LHCN-M2 (cell line): Measurements from ENCODE around the gene MCF2L. TPM values are rescaled to one million over a fixed set of nuclear protein-coding genes. Genes with fewer than 3 reads are reported as not detected.
"Not testable (repeated sequence)": the region's sequence is repeated elsewhere in the genome, so short reads cannot be mapped to it uniquely, and the experiment has no call there.

Experiments
- DNase-seq: peaks from one replicate; pipeline ENCODE4 v3.0.0-alpha.2; 2012; ENCODE audit warnings: low read depth
- total RNA-seq: library from RNA; depleted of rRNA; stranded (reverse); fragments of >200 nt; gene quantifications from 2 replicates; pipeline ENCODE4 v1.2.3, GENCODE V29; 2014

MCF2L gene
- total RNA-seq, 1 experiment from 2014 or later, result 10.9 TPM

DNA sequence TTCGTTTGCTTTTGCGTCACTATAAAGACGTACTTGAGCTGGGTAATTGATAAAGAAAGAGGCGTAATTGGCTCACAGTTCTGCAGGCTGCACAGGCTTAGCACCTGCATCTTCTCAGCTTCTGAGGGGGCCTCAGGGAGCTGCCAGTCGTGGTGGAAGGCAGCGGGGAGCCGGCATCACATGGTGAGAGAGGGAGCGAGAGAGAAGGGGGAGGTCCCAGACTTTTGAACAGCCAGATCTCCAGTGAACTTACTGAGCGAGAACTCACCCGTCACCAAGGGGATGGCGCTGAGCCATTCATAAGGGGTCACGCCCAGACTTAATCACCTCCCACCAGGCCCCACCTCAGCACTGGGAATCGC is 77.8 kb downstream of the MCF2L start:
- DNase-seq, result no peak

DNA sequence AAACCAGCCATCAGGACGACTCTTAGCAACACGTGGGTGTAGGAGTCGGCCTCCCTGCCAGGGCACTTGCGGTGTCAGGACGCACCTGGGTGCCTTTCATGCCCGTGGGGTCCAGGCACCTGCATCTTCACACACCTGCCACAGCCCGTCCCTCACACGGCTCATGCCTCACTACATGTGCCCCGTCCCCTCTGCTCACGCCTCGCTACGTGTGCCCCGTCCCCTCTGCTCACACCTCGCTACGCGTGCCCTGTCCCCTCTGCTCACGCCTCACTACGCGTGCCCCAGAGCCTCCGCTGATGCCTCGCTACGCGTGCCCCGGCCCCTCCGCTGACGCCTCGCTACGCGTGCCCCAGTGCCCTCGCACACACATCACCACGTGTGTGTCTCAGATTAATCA is 78.6 kb downstream of the MCF2L start:
- no peak for DNase-seq

DNA sequence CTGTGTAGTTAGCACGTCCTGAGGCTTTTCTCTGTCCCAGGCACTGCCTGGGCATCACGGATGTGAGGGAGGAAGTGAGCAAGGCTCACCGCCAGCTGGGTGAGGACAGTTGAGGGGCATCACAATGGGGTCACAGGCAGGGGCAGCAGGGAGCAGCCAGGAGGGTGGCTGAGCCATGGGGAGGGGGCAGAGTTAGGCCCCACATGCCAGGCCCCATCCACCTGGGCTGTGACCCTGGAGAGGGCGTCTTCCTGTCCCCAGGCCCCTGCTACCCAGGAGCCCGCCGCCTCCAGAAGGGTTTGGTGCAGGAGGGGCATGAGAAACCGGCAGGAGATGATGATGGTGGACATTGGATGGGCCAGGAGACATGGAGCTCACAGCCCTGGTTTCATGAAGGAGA is 79.8 kb downstream of the MCF2L start:
- no peak for DNase-seq

DNA sequence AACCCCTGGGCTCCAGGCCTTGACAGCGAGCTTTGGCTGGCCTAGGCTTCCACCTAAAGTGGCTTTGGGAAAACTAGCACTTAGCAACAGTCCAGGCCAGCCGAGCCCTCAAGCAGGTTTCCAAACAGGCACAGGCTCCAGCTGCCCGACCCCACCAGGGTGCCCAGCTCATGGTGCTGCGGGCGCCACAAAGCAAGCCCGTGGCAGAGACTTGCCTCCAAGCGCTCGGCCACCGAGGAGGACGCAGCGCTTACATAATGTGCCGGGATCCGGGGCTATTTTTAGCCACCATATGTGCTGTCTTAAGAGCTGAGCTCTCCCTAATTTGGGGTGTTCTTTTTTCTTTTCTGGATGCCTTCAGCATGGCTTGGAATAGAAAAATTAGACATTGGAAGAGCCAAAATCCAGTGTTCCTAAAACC is 80.5 kb downstream of the MCF2L start:
- no peak for DNase-seq

DNA sequence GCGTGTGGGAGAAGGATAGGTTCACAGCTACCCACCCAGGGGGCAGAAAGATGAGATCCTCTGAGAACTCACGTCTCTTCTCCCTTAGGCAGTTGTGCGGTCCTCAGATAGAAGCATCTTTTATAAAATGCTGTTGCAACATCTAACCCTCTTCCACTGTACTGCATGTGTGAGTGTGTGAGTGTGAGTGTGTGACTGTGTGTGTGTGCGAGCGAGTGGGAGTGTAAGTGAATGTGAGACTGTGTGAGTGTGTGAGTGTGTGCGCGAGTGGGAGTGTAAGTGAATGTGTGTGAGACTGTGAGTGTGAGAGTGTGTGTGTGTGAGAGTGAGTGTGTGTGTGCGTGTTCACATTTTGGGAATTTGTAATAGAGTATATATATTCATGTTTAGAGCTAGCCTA is 81.0 kb downstream of the MCF2L start:
- DNase-seq, result no peak

DNA sequence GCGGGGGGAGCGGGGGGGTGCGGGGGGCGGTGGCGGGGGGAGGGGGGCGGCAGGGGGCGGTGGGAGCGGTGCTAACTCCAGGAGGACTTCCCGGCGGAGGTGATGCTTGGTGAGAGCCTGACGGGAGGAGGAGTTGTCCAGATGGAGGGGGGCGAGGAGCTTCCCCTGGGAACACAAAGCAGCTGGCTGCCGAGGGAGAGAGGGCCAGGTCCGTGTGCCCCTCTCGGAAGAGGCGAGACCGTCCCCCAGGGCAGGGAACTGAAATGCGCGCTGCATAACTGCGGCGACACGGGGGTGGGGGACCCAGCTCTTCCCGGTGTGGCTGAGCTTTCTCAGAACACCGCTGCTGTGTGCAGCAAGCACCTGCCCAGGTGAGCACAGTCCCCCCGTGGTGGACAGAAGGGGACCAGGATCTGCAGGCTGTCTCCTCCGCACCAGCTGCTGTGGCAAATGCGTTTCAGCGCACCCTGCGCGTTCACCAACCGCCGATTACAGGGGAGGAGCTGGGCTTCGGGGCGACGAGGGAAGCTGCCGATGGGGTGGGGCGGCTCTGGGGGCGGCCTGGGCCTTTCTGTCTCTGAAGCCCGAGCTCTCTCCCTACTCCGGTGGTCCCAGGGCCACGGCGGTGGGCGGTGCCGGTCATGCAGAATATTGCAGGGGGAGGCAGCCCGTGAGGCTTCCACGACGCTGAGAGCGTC is 81.9 kb downstream of the MCF2L start:
- DNase-seq, result no peak

DNA sequence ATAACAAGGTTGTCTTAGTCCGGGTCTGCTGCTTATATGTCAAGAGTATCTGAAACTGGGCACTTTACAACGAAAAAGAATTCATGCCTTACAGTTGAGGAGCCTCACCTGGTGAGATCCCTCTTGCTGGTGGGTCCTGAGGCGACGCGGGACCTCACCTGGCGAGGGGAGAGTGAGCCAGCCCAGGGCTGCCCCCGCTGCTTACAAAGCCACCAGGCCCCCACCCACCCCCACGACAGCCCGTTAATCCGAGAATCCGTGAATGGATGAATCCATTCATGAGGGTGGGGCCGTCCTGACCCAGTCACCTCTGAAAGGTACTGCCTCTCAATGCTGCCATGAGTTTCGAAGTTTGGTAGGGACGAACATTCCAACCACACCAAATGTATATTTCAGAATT is 82.6 kb downstream of the MCF2L start:
- DNase-seq, result no peak

DNA sequence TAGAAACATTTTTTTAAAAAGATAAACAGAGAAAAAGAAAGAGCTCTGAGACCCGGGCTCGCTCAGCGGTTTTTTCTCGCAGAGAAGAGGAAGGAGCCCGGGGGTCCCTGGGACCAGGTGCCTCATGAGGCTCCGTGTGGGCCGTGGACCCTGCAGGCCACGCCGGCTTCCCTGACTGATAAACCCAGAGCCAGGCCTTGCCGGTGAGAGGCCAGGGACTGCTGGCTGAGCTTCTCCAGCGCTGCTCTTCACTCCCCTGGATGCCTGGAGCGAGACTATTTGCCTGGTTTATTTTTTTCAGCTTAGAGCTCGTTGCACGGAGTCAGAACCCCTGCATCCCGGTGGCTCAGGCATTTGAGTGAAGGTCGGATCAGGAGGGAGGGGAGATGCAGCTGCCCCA is 83.2 kb downstream of the MCF2L start:
- no peak for DNase-seq

DNA sequence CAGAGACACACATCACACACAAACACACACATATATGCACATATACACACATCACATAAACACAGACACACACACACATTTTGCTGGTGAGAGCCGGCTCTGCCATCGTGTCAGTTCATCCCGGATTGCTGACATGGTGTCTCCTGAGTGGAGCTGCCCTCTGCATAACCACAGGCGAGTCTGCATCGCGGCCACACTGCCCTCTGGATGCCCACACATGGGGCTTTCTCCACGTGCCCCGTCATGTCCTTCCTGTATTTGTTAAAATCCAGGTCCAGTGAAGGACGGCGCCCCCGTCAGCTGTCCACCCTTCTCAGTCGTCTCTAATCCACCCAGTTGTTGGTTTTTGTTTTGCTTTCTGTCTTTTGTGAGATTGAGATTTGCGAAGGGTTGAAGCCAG is 84.0 kb downstream of the MCF2L start:
- no peak for DNase-seq

DNA sequence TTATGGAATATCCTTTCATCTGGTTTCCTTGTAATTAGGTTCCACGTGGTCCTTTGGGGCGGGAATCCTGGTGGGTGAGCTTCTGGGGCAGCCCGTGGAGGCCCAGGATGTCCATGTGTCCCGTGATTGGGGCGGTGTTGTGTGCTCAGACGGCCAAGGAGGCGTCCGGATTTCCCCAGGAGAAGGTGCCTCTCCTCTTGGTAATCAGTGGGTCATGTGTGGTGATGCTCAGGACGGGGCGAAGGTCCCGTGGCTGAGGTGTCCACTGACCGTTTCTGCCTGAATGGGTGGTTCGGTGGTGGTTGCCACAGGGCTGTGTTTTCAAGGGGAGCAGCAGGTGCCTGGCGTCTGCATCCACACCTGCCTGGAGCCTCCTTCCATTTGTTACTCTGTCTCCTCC is 84.4 kb downstream of the MCF2L start:
- DNase-seq, result no peak

DNA sequence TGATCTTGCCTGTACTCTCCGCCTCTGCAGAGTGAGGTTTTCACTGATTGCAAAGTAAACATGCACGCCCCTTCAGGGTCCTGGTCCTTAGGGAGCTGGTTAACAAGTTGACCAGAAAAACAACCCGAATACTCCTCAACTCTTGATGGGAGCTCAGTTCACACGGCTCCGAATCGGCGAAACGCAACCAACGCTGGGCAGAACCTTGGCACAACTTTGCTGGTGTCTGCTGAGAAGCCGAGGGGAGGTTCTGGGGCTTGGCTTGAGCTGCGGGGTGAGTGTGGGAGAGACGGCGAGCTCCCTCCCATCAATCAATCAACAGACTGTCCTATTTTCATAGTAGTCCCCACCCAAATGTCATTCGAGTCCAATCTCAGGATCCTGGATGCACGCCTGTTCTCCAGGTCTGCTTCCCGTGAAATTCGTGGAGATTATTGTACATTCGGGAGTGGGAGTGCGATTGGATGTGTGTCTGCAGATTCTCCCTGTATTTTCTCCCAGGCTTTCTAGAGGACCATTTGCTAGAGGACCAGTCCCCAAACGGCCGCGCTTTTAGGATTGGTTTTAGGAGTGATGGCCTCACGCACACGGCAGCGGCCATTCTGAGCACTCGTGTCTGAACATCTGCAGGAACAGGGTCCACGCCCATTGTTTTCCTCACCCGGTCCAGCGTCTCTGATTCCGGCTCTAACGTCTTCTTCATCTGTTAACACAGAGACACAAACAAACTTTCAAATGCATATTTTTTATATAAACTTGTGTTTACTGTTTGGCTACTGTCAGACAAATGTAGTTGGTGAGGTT is 85.0 kb downstream of the MCF2L start:
- DNase-seq, result no peak

DNA sequence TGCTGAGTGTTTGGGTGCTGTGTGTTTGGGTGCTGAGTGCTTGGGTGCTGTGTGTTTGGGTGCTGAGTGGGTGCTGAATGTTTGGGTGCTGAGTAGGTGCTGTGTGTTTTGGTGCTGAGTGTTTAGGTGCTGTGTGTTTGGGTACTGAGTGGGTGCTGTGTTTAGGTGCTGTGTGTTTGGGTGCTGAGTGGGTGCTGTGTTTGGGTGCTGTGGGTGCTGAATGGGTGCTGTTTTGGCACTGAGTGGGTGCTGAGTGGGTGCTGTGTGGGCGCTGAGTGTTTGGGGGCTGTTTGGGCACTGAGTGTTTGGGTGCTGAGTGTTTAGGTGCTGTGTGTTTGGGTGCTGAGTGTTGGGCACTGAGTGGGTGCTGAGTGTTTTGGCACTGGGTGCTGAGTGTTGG is 88.1 kb downstream of the MCF2L start:
- no peak for DNase-seq

DNA sequence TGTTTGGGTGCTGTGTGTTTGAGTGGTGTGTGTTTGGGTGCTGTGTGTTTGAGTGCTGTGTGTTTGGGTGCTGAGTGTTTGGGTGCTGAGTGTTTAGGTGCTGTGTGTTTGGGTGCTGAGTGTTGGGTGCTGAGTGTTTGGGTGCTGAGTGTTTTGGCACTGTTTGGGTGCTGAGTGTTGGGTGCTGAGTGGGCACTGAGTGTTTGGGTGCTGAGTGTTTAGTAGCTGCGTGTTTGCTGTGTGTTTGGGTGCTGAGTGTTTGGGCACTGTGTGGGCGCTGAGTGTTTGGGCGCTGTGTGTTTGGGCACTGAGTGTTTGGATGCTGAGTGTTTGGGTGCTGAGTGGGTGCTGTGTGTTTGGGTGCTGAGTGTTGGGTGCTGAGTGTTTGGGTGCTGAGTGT is 88.5 kb downstream of the MCF2L start:
- DNase-seq, result not testable (repeated sequence)

DNA sequence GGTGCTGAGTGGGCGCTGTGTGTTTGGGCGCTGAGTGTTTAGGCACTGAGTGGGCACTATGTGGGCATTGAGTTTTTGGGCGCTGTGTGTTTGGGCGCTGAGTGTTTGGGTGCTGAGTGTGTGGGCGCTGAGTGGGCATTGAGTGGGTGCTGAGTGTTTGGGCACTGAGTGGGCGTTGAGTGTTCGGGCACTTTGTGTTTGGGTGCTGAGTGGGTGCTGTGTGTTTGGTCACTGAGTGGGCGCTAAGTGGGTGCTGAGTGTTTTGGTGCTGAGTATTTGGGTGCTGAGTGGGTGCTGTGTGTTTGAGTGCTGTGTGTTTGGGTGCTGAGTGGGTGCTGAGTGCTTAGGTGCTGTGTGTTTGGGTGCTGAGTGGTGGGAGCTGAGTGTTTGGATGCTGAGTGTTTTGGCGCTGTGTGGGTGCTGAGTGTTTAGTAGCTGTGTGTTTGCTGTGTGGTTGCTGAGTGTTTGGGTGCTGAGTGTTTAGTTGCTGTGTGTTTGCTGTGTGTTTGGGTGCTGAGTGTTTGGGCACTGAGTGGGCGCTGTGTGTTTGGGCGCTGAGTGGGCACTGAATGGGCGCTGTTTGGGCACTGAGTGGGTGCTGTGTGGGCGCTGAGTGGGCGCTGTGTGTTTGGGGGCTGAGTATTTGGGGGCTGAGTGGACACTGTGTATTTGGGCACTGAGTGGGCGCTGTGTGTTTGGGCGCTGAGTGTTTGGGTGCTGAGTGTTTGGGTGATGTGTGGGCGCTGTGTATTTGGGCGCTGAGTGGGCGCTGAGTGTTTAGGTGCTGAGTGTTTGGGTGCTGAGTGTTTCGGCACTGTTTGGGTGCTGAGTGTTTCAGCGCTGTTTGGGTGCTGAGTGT is 89.3 kb downstream of the MCF2L start:
- DNase-seq, result peak; percentile 27

DNA sequence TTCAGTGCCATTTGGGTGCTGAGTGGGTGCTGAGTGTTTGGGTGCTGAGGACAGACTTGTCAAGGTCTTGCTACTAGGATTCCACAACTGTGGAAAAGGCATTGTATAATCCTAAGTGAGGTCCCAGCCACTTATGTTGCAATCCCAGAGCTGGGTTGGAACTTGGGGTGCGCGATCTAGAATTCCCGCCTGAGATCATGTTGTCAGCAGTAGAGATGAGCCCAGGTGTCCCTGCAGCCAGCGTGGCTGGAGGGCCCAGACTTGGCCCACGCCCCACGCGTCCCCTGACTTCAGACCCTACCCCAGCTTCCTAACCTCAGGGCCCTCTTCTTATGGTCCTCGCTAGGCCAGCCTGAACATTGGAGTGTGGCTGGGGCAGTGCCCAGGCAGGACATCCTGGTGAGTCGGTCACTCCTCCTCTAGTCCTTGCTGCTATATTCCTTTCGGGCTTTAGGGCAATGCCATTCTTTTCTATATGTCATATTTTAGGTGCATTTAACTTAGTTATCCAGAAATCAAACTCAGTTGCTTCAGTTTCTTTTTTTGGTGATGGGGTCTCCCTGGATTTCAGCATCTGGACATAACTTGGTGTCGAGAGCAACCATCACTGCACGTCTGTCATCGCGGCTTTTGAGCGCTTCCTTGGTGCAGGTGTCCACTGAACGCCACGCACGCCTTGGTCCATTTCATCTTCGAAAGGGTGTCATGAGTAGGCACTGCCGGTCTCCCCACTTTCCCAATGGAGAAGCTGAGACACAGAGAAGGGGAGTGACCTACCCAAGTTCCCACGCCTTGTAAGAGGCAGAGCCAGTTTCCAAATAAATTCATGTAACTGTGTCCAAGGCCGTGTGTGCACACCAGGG is 90.2 kb downstream of the MCF2L start:
- peak; percentile 28 for DNase-seq

DNA sequence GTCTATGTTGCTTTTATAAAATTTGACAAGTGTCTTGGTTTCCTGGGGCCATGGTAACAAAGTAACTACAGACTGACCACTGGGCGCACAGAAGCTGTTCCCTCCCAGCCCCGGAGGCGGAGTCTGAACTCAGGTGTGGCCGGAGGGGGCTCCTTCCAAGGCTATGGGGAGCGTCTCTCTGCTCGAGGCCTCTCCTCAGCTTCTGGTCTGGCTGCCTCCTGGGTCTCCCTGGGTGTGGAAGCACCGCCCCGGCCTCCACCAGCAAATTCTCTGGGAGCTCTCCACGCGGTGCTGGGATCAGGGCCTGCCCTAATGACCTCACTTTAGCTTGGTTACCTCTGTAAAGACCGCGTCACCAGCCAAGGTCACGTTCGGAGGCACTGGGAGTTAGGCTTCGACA is 90.9 kb downstream of the MCF2L start:
- no peak for DNase-seq

DNA sequence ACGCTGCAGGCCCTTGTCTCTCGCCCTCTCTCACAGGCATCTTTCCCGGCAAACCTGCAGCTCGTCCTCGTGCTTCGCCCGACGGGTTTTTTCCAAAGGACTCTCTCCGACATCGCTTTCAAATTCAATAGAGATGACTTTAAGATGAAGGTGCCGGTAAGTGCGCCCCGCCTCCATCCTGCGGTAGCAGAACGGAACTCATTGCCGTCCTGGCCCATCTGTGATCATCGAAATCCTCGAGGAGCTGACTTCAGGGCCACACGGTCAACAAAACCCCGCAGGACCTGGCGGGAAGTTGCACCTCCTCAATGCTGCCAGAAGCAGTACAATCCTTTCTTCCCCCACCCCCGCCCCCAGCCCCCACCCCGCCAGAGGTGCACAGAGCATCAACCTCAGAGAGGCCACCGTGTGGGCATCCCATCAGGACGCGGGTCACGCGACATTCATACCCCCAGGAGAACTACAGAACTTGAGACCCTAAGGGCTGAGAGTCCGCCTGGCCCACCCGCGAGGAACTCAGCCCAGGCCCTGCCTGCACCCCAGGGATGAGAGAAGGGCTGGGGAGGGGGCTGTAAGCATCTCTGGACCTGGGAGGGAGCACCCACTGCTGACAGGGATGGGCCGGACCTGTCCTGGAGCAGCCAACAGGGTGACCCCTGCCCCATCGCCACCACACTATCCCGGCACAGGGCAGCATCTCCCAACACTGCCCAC is 91.7 kb downstream of the MCF2L start:
- DNase-seq, result no peak

DNA sequence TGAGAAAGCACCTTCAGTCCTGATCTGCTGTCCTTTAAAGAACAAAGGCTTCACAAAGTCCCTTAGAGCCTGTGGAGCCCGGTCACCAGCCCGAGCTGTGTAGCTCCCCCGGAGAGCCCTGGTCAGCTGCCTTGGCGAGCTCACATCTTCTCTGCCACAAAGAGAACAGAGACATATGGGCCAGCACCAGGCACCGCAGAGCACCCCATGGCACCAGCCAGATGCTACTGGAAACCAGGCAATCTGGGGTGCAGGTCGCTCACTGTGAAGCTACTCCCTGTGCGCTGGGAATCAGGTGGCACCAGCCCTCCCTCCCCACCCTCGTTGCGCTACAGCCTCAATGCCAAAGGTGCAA is 92.2 kb downstream of the MCF2L start:
- no peak for DNase-seq

DNA sequence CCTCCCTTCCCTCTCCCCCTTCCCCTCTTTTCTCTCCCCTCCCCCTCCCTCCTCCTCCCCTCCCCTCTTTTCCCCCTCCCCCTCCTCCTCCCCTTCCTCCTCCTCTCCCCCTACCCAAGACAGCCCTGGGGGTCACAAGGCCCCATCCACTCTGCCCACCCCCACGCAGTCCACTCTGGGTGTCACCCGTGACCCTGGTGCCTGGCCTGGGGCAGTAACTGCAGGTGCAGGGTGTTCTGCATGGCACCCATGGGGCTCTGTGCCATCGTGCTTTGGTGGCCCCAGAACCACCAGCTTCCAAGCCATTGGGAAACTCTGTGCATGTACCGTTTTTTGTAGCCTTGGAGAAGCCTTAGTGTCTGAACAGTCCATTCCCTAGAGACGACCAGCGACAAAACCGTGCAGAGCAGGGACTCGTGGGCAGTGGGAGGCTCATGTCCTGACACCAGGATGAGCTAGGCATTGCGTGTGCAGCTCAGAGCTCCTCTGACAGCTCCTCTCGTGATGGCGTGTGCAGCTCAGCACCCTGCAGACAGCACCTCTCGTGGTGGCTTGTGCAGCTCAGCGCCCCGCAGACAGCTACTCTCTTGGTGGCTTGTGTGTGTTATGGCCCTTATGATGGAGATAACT is 92.9 kb downstream of the MCF2L start:
- no peak for DNase-seq

DNA sequence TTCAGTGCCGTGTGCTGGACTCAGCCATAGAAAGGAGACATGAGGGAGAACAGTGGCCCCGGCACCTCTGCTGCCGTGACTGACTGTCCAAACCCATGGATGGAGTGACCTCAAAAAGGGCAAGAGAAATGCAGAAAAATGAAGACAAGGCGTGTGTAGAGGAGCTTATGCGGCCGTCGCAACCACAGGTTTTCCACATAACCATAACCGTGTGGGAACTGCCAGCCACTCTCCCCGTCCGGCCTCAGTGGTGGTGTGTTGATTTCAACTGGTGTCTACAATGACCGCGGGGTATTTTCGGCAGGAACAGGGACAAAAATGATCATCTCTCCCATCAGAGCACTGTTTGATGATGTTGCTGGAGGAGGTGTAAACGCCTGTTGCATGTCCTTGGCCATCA is 93.7 kb downstream of the MCF2L start:
- DNase-seq, result no peak
